ENCODE results near the gene ART1.

Gene ART1

GRCh38 chr11:3615998-3616397, 28.9 kb upstream of the ART1 start:
- Histone ChIP-seq H3K4me1 (ENCODE audit: control insufficient read depth, insufficient read depth, low read length) (no peaks in the 10 kb centered on the region), H3K36me3 (ENCODE audit: control insufficient read depth, insufficient read depth, low read length, severe bottlenecking) (no peaks in the 10 kb centered on the region), H3K27me3 (replicated peaks; ENCODE audit: control insufficient read depth, insufficient read depth, low read length) (no peaks in the 10 kb centered on the region), H3K4me3 (ENCODE audit: low read length) (no peak overlapping the region), H3K9ac (ENCODE audit: low read length) (no peak overlapping the region), H3K9me3 (ENCODE audit: control insufficient read depth, low read length) (peaks cover 5% of the 10 kb centered on the region)
- no peak for DNase-seq (ENCODE audit: low read depth)

- H3K4me3 ChIP-seq (ENCODE audit: low read length): no peak overlapping the region
- H3K4me1 ChIP-seq (ENCODE audit: control insufficient read depth, insufficient read depth, low read length): no peaks in the 10 kb centered on the region
- no peaks in the 10 kb centered on the region for H3K36me3 ChIP-seq (ENCODE audit: control insufficient read depth, insufficient read depth, low read length, severe bottlenecking)
- peaks cover 2% of the 10 kb centered on the region for H3K27me3 ChIP-seq (replicated peaks; ENCODE audit: control insufficient read depth, insufficient read depth, low read length)
- H3K9ac ChIP-seq (ENCODE audit: low read length): no peak overlapping the region
- H3K9me3 ChIP-seq (ENCODE audit: control insufficient read depth, low read length): peaks cover 4% of the 10 kb centered on the region
- no peak for DNase-seq (ENCODE audit: low read depth)
These were observed 28.0 kb upstream of the ART1 start for GRCh38 chr11:3616721-3617460.

GRCh38 chr11:3617990-3618389, 26.9 kb upstream of the ART1 start:
- Histone ChIP-seq H3K9ac (ENCODE audit: low read length) (no peak overlapping the region), H3K9me3 (ENCODE audit: control insufficient read depth, low read length) (no peaks in the 10 kb centered on the region), H3K4me3 (ENCODE audit: low read length) (no peak overlapping the region), H3K4me1 (ENCODE audit: control insufficient read depth, insufficient read depth, low read length) (peaks cover 4% of the 10 kb centered on the region), H3K27me3 (replicated peaks; ENCODE audit: control insufficient read depth, insufficient read depth, low read length) (peaks cover 3% of the 10 kb centered on the region), H3K36me3 (ENCODE audit: control insufficient read depth, insufficient read depth, low read length, severe bottlenecking) (no peaks in the 10 kb centered on the region)
- DNase-seq (ENCODE audit: low read depth): no peak

- Histone ChIP-seq H3K36me3 (ENCODE audit: control insufficient read depth, insufficient read depth, low read length, severe bottlenecking) (no peaks in the 10 kb centered on the region), H3K9ac (ENCODE audit: low read length) (no peak overlapping the region), H3K27me3 (replicated peaks; ENCODE audit: control insufficient read depth, insufficient read depth, low read length) (peaks cover 3% of the 10 kb centered on the region), H3K4me1 (ENCODE audit: control insufficient read depth, insufficient read depth, low read length) (peaks cover 18% of the 10 kb centered on the region), H3K4me3 (ENCODE audit: low read length) (no peak overlapping the region), H3K9me3 (ENCODE audit: control insufficient read depth, low read length) (no peaks in the 10 kb centered on the region)
- no peak for DNase-seq (ENCODE audit: low read depth)
These were observed 22.4 kb upstream of the ART1 start for GRCh38 chr11:3622521-3622920.

GRCh38 chr11:3623121-3623520, 21.8 kb upstream of the ART1 start:
- H3K9ac ChIP-seq (ENCODE audit: low read length): no peak overlapping the region
- H3K36me3 ChIP-seq (ENCODE audit: control insufficient read depth, insufficient read depth, low read length, severe bottlenecking): no peaks in the 10 kb centered on the region
- no peak for DNase-seq (ENCODE audit: low read depth)
- no peak overlapping the region for H3K4me3 ChIP-seq (ENCODE audit: low read length)
- peaks cover 3% of the 10 kb centered on the region for H3K27me3 ChIP-seq (replicated peaks; ENCODE audit: control insufficient read depth, insufficient read depth, low read length)
- peaks cover 18% of the 10 kb centered on the region for H3K4me1 ChIP-seq (ENCODE audit: control insufficient read depth, insufficient read depth, low read length)
- H3K9me3 ChIP-seq (ENCODE audit: control insufficient read depth, low read length): no peaks in the 10 kb centered on the region

- H3K9me3 ChIP-seq (ENCODE audit: control insufficient read depth, low read length): no peaks in the 10 kb centered on the region
- H3K27me3 ChIP-seq (replicated peaks; ENCODE audit: control insufficient read depth, insufficient read depth, low read length): peaks cover 3% of the 10 kb centered on the region
- H3K36me3 ChIP-seq (ENCODE audit: control insufficient read depth, insufficient read depth, low read length, severe bottlenecking): no peaks in the 10 kb centered on the region
- H3K4me3 ChIP-seq (ENCODE audit: low read length): no peak overlapping the region
- peaks cover 18% of the 10 kb centered on the region for H3K4me1 ChIP-seq (ENCODE audit: control insufficient read depth, insufficient read depth, low read length)
- no peak for DNase-seq (ENCODE audit: low read depth)
- H3K9ac ChIP-seq (ENCODE audit: low read length): no peak overlapping the region
These were observed 21.0 kb upstream of the ART1 start for GRCh38 chr11:3623767-3624458.

GRCh38 chr11:3626250-3626960, 18.5 kb upstream of the ART1 start:
- DNase-seq (ENCODE audit: low read depth): no peak
- peaks cover 3% of the 10 kb centered on the region for H3K27me3 ChIP-seq (replicated peaks; ENCODE audit: control insufficient read depth, insufficient read depth, low read length)
- no peak overlapping the region for H3K4me3 ChIP-seq (ENCODE audit: low read length)
- H3K9ac ChIP-seq (ENCODE audit: low read length): no peak overlapping the region
- H3K9me3 ChIP-seq (ENCODE audit: control insufficient read depth, low read length): no peaks in the 10 kb centered on the region
- no peaks in the 10 kb centered on the region for H3K36me3 ChIP-seq (ENCODE audit: control insufficient read depth, insufficient read depth, low read length, severe bottlenecking)
- H3K4me1 ChIP-seq (ENCODE audit: control insufficient read depth, insufficient read depth, low read length): peaks cover 18% of the 10 kb centered on the region

- Histone ChIP-seq H3K36me3 (ENCODE audit: control insufficient read depth, insufficient read depth, low read length, severe bottlenecking) (no peaks in the 10 kb centered on the region), H3K9me3 (ENCODE audit: control insufficient read depth, low read length) (no peaks in the 10 kb centered on the region), H3K4me1 (ENCODE audit: control insufficient read depth, insufficient read depth, low read length) (peaks cover 18% of the 10 kb centered on the region), H3K27me3 (replicated peaks; ENCODE audit: control insufficient read depth, insufficient read depth, low read length) (no peaks in the 10 kb centered on the region), H3K9ac (ENCODE audit: low read length) (peak overlapping the region; percentile 38), H3K4me3 (ENCODE audit: low read length) (peak overlapping the region; percentile 53)
- DNase-seq (ENCODE audit: low read depth): peak; percentile 33
These were observed 17.6 kb upstream of the ART1 start for GRCh38 chr11:3627291-3627690.

- DNase-seq (ENCODE audit: low read depth): no peak
- Histone ChIP-seq H3K4me3 (ENCODE audit: low read length) (no peak overlapping the region), H3K9ac (ENCODE audit: low read length) (no peak overlapping the region), H3K36me3 (ENCODE audit: control insufficient read depth, insufficient read depth, low read length, severe bottlenecking) (no peaks in the 10 kb centered on the region), H3K27me3 (replicated peaks; ENCODE audit: control insufficient read depth, insufficient read depth, low read length) (no peaks in the 10 kb centered on the region), H3K4me1 (ENCODE audit: control insufficient read depth, insufficient read depth, low read length) (peaks cover 11% of the 10 kb centered on the region), H3K9me3 (ENCODE audit: control insufficient read depth, low read length) (no peaks in the 10 kb centered on the region)
These were observed 13.6 kb upstream of the ART1 start for GRCh38 chr11:3631331-3631730.

- peaks cover 3% of the 10 kb centered on the region for H3K4me1 ChIP-seq (ENCODE audit: control insufficient read depth, insufficient read depth, low read length)
- H3K36me3 ChIP-seq (ENCODE audit: control insufficient read depth, insufficient read depth, low read length, severe bottlenecking): no peaks in the 10 kb centered on the region
- H3K4me3 ChIP-seq (ENCODE audit: low read length): no peak overlapping the region
- no peaks in the 10 kb centered on the region for H3K9me3 ChIP-seq (ENCODE audit: control insufficient read depth, low read length)
- no peak for DNase-seq (ENCODE audit: low read depth)
- H3K9ac ChIP-seq (ENCODE audit: low read length): no peak overlapping the region
- H3K27me3 ChIP-seq (replicated peaks; ENCODE audit: control insufficient read depth, insufficient read depth, low read length): no peaks in the 10 kb centered on the region
These were observed 12.8 kb upstream of the ART1 start for GRCh38 chr11:3632070-3632660.
